NOMO-1 treated with dmso at 0.1 percent for 144 hours (cell line): ENCODE data around the gene ADARB2.

ENCODE experiments used
- DNase-seq: peaks from one replicate; lab custom pipeline; 2025; ENCODE audit not compliant: unreplicated experiment; lab: John Stamatoyannopoulos, UW

The ADARB2 gene

DNA sequence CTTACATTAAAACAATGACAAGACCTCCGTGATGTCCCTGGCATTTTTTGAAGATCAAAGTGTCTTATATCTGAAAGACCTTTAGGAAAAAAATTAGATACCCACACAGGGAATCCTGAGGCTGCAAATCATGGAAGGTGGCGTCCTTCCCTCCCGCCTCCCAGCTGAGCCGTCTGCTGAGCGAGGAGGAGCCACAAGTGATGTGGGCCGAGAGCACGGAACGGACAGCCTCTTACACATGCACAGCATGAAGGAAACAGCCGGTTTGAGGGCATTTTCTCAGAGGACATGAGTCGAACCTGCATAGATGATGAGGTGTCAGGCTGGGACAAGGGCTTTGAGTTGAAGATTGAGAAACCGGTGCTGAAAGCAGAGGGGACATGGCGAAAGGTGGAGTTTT is 163.3 kb downstream of the ADARB2 start:
- DNase-seq: no peak

DNA sequence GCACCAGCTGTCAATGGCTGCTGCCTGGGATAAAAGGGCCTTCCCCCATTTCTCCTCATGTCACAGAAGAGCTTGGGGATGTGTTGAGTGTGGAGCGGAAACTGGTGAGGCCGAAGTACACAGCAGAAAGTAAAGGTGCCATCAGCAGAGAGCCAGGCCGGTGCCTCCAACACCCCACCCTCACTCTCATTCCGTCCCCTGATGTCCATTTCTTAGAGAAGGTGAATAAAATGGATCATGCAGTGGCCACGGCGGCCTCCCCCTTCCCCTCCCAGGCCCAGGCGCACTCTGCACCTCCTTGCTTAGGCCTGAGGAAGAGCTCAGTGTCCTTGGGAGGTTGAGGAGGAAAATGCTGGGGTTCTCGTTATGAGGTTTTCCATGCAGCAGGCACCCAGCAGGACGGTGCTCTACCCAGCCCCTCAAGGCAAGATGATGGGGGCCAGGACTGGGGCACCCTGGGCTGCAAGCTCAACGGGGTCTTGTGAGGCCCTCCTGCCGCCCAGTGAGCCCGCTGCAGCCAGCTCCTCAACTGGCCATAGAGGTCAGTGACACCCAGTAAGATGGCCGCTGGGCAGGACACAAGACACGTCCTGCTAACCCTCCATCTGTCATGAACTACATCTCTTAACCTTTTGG is 163.9 kb downstream of the ADARB2 start:
- DNase-seq: no peak

DNA sequence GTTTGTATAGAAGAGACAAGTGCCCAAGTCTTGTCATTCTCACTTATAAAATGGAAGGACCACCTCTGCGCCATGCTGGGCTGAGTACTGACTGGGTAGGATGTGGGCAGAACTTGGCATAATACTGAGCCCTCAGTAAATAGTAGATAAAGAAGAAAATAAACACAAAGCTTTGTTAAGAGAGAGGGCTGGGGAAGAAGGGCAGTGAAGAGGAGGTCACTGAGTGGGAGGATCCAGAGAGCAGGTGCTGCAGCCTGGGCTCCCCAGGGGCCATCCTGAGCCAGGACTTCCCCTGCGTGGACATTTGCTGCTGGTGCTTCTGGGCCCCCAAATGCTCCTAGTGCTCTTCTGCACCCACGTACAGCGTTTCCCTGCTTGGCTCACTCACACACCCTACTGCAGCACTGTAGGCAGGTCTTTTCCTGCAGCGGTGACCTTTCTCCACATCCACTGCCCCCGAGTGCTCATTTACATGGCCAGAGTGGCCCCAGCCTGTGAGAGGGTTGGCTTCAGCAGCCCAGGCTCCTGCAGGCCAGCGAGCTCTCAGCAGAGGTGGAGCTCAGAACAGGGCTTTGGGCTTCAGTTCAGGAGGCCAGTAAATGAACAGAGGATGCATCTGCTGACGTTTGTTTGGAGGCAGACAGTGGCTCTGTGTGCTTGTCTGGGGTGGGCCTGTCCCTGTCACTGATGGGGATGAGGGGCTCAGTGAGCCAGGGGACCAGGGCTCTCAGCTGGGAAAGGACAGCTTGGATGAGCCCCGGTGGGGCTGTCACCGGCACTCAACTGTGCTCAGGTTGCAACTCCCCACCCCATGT is 164.6 kb downstream of the ADARB2 start:
- DNase-seq: no peak

DNA sequence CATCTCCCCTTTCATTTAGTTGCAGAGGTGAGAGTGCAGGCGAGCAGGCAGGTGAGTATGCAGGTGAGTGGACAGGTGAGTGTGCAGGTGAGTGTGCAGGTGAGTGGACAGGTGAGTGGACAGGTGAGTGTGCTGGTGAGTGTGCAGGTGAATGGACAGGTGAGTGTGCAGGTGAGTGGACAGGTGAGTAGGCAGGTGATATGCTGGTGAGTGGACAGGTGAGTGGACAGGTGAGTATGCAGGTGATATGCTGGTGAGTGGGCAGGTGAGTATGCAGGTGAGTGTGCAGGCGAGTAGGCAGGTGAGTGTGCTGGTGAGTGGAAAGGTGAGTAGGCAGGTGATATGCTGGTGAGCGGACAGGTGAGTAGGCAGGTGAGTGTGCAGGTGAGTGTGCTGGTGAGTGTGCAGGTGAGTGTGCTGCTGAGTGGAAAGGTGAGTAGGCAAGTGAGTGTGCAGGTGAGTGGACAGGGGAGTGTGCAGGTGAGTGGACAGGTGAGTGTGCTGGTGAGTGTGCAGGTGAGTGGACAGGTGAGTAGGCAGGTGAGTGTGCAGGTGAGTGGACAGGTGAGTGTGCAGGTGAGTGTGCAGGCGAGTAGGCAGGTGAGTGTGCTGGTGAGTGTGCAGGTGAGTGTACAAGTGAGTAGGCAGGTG is 165.6 kb downstream of the ADARB2 start:
- DNase-seq: no peak

DNA sequence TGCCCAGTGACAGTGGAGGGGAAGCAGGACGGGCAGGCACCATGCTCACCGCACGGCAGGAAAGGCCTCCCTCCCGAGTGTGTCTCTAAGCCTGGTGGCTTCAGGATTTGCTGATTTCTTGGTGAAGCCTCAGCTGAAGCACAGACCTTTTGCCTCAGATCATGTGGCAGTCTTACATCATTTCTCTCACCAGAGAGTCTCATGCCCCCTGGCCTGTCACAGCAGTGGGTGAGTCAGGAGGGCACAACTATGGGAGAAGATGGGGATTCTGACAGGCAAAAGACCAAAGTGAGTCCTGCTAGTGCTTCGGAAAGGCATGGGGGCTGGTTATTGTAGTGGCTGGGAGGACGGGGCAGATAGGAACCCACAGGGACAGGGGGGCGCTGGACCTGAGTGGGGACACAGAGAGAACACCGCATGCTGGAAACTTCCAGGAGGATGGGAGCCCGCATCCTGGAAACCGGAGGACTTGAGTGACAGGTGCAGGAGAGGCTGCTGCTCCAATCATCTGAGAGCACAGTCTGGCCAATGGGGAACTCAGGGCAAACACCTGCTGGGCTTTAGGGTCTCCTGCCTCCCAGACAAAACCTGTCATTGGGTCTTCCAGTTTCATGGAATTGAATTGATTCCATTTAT is 166.8 kb downstream of the ADARB2 start:
- DNase-seq: no peak

DNA sequence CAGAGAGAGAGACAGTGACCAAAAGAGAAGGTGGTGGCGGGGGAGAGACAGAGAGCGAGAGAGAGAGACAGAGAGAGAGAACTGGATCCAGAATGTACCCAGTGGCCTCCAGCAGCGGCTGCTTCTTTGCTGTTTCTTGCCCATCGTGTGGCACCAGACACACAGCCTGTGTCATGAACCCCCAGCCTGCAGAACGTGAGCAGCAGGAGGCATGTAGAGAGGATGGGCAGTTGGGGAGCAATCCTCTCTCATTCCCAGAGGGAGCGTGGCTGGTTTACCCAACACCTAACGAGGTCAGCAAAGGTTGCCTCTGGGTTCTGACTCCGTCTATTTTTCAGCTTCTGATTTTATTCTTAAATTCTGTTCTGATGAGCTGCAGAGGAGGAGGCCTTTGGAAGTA is 168.1 kb downstream of the ADARB2 start:
- DNase-seq: no peak

DNA sequence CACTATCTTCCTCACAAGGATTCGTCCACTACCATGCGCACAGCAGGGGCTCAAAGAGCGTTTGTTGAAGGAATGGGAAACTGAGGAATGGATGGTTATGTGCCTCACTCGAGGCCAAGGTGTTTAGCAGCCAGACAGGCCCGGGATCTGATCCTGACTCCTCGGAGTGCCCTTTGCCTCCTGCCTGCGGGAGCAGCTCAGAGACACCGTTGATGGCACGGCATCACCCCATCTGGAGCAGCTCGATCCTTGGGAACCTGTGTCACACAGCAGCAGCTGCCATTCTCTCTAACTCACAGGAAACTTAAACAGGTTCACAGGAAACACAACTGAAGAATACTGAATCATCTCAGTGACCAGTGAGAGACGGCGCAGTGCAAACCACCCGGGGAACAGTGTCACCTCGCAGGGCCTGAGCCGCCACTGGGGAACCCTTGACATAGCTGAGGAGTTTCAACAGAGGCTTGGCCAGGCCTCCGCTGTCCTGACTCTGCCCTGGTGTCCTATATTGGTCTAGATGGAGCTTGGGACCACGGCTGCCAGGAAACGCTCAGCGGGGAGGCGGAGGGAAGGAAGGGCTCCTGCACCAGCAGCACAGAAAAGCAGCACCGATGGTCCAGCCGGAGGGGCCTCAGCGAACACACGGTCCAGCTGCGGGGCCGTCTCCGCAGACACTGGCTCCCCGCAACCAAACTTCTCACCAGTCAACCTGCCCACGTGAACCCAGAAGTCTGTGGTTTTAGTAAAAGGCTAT is 169.4 kb downstream of the ADARB2 start:
- DNase-seq: no peak

DNA sequence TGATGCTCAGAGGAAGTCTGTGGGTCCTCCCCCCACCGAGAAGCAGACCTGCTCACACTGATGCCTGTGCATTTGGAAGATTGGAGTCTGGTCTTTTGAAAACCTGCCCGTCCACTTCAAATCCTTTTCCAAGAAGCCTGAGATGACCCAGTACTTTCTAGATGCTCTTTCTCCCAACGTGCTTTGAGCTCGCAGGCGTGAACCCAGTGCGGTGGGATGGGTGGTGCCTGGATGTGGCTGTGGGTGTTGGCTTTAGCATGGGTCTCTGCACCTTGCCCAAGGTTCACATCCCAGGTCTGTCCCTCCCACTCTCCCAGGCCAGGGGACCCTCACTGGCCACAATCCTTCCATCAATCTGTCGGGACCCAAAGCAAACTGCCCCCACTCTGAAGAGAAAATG is 170.2 kb downstream of the ADARB2 start:
- DNase-seq: no peak

DNA sequence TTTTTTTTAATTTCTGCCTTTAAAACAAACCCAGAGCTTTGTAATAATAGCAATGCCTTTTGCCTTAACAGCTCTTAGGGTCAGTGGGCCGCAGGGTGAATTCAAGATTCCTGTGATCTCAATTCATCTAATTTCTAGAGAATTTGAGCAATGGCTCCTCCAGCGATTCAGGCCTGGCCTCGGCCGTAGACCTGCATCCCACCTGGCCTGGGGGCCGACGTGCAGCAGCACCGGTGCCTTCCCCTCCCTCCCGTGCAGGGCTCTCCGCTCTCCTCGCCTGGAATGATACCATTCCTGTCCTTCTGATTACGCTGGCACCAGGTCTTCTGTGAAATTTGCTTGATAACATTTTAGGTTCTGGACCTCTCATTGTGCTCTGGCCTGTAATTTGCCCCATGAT is 172.5 kb downstream of the ADARB2 start:
- no peak for DNase-seq

DNA sequence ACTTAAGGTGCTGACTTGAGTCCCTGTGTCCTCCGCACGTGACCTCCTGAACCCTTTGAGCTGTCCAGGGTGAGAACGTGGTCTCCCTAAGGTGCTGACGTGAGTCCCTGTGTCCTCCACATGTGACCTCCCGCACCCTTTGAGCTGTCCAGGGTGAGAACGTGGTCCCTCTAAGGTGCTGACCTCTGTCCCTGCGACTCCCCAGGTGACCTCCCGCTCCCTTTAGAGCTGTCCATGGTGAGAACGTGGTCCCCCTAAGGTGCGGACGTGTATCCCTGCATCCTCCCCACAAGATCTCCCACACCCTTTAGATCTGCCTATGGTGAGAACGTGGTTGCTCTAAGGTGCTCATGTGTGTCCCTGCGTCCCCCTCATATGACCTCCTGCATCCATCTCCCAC is 174.3 kb downstream of the ADARB2 start:
- DNase-seq: no peak

DNA sequence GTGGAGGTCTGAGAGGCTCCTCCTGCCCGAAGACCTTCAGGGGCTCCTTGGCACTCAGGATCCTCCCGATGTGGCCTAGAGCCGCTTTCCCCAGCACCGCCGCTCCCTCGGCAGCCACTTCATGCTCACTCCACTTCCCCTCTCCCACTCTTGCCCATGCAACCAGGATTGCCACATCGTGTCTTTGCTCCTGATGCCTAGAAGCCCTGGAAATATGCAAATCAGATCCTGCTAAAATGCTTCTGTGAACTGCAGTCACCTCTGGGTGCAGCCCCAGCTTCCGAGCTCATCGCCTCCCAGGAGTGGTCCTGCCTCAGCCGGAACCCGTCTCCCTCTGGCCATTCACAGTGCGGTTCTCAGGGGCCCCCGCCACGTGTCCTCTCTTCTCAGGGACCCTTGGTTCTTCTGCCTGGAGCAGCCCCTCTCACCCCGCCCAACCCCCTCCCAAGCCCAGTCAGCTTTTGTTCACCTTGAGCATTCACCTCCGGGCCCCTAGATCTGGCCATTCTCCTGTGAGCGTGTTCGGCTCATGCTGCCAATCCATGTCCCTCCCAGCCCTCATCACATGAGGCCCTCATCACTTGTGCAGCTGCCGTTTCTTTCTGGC is 175.5 kb downstream of the ADARB2 start:
- DNase-seq: no peak

DNA sequence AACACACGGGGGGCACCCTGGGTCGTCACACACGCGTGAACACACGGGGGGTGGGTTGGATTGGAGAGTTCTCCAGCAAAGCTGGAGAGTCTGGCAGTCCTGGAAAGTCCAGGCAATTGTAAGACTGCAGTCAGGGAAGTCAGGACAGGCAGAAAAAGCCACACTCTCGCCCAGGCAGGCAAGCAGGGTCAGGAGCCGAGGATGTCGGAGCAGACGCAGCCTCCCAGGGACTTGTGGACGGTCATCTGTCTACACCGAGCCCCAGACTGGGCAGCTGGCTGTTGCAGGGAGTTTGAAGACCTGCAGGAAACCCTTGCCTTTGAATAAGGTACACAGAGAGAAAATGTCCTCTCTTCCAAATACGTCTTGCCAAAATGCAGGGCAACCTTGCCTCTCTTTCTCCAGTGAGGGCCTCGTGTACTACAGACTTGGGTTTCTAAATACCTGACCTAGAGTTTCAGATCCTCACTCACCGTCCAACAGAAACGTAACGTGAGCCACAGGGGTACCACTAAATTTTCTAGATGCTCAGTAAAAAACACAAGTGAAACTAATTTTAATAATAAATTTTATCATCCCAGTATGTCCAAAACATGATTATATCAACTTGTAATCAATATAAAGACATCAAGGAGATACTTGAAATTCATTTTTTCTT is 176.7 kb downstream of the ADARB2 start:
- DNase-seq: no peak

DNA sequence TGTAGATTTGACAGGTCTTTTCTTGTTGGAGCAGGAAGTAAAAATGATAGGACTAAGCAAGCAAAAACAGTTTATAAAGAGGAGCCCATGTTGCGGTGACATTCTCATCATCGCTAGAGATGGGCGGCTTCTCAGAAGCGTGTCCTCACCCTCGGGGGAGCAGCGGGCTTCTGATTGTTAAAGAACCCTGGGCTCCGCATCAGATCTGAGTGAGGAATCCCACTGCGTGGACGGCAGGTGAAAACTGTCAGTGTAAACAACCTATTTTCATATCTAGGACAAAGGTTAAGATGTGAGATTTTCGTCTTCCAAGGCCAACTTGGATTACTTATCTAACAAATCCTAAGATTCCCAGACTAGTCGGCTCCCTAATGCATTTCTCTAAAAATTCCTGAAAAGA is 177.6 kb downstream of the ADARB2 start:
- no peak for DNase-seq

DNA sequence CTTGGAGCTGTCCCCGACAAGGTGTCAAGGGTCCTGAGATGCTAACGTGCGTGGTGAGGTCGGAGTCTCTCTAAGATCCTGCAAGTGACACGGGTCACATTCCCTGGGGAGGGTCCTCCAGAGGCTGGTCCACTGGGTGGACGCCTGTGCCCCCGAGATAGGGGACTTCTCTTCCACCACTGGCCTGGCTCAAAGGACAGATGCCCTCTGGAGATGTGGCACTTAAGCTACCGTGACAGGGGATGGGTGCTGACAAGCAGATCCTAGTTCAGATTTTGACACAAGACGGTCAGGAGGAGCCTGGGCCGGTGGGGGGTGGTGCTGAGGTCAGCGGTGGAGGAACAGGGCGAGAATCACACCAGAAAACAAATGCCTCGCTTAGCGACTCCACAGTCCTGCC is 178.0 kb downstream of the ADARB2 start:
- no peak for DNase-seq

DNA sequence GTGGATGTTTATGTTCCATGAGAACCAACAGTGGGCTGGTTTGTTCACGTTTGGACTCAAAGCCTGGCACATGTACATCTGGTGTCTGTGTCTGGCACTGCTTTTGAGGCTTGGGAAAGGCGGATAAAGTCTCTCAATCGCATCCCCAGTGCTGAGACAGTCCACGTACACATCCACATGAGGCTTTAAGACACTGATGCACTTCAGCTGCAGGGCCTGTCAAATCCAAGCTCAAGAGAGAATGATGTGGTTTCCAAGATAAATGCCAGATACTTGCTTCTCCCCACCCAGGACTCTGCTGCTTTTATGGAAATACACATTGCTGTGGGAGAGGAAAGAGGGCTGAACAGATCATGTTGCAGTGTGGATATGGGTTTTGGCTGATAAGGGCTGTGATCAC is 178.4 kb downstream of the ADARB2 start:
- no peak for DNase-seq

DNA sequence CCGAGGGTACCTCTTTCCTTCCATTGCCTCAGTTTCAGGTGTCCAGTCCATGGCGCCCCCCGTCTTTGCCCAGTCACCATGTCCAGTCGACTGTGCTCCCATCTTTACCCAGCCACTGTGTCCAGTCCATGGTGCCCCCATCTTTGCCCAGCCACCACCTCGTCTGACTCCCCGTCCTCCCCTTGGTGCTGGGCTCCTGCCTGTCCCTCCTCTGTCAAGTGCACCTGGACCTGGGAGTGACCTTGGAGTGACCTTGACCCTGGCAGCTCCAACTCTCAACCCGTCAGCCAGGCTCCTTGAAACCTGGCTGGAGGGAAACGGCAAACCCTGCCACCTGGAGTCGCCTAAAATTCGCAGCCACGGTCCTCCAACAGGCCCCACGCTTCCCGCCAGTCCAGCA is 180.2 kb downstream of the ADARB2 start:
- no peak for DNase-seq

DNA sequence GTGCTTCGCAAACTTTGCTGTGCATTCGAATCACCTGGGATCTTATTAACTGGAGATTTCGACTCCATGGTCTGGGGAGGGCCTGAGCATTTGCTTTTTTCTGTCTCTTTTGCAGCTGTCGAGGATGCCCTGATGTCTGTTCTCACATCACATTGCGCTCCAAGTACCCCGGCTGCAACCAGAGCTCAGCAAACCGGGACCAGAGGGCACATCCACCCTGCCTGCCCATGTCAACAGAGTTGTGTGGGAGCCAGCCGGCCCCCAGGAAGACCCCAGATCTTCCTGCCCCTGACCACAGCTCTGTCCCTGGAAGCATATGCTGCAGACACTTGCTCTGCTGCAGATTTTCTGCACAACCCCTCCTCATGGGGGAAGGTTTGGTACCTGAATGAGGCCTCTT is 180.8 kb downstream of the ADARB2 start:
- no peak for DNase-seq

DNA sequence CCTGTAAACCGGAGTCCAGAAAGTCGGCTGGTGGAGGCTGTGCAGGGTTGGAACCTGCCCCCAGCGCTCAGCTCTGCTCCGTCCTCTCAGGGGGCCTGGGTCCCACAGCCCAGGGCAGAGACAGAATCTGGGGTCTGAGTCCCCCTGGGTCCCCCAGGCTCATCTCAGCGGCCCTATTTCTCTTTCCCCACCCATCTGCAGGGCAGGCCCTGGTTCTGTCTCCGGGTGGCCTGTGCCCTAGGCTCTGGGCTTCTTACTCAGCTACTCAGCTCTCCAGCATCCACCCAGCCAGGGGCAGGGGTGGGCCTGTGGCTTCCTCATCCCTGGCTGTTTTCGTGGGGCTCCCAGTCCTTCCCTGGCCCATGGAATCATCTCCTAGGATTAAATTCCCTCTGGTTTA is 183.4 kb downstream of the ADARB2 start:
- DNase-seq: no peak

DNA sequence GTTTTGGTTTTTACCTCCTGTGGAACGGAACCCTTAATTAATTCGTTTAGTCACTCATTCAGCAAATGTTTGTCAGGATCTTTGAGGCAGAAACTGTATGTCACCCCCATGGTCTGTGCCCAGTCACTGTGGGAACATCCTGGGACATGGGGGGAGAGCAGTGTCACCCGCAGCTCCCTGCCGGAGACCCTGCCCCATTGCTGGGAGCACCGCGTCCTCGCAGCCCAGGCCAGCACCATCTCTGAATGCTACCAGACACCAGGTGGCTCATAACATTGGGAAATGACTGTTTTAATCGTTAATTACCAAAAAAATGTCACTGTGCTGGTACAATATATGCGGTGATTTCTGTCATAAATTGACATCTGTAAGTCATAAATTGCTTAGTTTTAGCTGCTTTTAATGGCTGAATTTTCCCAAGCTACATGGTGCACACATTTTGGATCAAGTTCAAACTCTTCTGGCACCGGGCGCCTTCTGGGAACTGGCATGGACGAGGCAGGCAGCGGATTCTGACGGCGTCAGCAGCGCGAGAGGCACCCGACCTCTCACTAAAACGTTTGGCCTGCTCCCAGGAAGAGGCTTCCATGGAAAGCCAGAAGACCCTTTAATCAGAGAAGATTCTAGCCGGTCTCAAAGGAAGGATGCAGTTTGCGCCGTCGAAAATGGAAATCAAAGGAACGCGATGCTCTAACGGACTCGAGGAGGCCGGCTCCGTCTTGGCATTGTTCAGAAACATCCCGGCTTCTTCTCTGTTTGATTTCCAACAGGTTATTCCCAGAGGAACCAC is 184.2 kb downstream of the ADARB2 start:
- no peak for DNase-seq
